HG03558 (cell line): ENCODE data around the gene BTBD16.

Experiments used
- ATAC-seq: cut with Tn5 transposase; IDR thresholded peaks from one replicate; pipeline ENCODE4 v1.9.1; 2021; ENCODE audit warnings: moderate number of reproducible peaks; ENCODE audit not compliant: unreplicated experiment; ENCODE audit errors: extremely low read depth

Gene BTBD16

DNA sequence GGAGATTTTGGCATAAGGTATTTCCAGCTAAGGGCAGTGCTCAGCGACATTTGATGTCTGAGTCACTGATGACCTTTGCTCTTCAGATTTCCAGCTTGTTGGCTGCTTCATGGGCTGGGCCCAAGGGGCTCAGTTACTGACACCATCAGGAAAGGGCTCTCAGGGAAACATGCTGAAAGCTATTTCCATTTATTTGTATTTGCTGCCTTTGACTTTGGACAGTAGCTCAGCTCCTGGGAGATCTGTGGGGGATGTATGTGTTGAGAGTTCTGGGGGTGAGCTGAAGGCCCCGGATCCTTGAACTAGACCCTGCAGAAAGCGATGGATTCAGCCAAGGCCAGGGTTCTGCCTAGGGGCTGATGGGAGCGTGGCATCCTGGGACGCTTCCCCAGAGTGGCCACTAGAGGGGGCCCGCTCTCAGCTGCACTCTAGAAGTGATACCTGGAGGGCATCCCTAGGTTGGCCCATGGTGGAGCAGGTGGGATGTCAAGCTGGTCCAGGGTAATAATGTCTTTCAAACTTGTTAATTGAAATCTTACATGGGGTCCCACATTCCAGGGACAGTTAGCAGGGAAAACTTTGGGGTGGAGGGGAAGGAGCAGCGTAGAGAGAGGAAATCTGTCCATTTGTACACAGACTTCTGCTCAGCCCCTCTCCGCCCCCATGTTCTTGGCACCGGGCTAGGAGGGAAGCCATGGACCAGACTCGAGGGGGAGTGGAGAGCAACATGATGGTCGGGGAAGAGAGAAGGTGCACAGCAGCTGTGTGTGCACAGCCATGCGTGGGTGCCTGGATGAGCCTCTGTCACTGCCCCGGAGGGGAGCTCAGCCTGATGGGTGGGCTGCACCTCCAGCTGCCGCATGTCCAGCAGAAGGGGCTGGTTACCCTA, 3.0 kb upstream of the BTBD16 start:
- ATAC-seq, result no peak

DNA sequence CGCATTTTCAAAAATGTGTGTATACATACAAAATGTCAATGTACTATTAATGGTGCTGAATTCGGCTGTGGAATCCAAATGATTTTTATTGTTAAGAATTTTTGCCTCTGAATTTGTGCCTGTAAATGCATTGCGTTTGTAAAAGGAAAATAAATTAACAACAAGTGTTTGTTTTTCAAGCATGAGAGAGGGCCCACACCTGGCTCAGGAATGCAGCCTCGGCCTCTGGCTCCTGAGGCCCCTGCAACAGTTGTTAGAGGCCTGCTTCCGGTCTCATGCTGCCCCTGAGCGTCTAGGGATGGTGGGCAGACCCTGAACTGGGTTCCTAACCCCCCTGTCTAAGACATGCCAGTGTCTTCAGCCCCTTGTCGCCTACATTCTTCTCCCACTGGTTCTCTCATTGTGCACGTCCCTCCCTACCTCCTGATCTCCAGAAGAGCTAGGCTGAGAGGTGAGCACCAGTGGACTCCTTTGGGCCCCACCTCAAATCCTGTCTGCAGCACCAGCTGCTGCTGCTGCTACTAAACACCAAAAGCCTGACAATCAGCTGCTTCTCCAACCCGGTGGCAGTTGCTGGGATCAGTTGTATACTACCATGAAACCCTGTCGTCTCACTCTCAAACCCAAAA, 1.9 kb upstream of the BTBD16 start:
- ATAC-seq, result no peak

DNA sequence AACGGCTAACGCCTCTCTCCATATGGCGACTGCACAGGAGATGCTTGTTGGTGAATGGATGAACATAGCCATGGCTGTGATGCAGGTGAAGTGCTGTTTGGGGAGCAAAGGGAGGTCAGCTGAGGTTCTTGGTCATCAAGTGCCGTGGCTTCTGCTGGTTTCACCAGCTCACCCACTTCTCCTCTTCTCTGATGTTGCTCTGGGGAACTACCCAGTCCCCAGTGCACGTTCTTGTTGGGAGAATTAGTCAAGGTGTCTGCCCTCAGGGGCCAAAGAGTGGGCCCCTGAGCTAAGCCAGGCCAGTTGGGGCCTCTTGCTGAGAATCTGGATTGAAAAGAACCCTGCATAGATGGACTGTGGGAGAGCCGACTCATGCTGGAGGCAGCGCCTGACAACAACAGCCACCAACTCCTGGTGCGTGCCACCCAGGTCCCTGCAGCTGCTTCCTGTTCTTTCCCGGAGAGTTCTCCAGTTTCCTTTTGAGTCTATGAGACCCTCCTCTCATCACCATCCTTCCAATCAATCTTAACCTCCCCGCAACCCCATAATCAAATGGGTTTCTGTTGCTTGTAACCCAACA, 3.0 kb downstream of the BTBD16 start:
- no peak for ATAC-seq

DNA sequence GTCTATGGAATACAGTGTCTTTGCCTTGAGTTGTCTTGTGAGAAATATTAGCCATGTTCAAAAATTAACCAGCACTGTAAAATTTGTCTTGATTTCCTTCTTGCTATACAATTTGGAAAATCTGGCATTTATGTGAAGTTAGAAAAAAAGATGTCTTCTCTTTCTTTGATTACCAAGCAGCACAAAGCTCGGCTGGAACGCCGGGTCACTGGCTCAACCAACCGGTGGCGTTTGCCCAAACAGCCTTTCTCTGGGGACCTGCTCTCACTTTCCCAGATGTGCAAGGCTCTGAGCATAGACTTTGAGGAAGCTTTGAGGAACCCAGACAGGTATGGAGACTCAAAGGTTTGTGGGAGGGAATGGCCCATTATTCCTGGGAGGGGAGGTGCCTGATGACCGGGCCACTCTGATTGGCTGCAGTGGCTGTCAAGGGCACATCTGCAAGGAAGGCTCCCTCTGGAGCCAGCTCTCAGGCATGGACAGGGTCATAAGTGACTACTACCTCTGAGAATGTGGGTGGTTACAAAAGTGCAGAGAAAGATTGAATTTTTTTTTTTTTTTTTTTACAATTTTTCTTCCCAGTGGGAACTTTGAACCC, 5.6 kb downstream of the BTBD16 start:
- no peak for ATAC-seq

DNA sequence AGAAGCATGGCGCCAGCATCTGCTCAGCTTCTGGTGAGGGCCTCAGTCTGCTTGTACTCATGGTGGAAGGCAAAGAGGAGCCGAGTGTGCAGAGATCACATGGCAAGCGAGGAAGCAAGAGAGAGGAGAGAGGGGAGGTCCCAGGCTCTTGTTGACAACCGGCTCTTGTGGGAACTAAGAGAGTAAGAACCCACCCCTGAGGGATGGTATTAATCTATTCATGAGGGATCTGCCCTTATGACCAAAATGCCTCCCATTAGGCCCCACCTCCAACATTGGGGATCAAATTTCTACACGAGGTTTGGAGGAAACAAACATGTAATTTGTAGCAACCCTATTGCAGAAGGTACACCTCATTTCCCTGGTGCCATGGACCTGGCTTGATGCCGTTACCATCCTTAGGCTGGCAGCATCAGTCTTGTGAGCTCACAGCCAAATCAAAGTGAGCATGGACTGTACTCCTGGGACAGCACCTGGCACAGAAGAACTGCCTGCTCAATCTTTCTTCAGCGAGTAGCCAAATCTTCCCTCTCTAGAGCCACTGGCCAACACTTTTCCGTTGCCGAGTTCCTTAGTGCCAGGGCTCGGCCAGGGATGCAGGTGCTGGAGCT, 6.5 kb downstream of the BTBD16 start:
- no peak for ATAC-seq

DNA sequence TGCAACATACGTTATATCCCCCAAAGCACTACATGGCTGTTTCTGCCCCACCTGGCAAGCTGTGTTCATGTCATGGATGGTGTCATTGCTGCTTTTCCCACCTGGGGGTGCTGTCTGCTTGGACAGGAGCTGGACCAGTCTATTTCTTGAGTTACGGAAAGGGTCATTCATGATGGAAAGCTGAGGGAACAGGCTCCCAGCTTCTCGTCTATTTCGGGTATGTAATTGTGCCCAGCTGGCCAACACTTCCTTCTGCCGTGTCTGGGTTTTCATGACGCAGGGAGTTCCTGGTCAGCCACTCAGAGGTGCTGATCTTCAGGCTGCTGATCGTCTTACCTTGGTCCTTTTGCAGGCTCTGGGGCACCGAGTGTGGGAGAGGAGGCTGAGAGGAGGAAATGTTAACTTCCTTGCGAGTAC, 8.6 kb downstream of the BTBD16 start:
- no peak for ATAC-seq

DNA sequence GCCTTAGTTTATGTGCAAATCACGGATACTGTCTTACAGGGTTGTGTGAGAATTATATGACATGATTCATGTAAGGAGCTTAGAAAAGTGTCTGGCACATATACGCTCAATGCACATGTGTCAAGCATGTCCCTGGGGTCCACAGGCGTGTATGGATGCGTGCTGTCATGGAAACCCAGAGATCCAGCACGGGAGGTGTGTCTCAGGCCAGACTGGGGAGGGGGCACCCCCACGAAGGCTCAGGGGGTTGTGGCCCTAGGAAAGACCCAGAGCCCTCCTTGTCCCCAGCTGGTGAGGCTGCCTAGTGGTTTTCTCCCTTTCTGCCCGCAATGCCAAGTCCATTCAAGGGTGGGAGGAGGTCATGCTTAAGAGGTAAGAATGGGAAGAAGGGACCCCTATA, 9.1 kb downstream of the BTBD16 start:
- no peak for ATAC-seq

DNA sequence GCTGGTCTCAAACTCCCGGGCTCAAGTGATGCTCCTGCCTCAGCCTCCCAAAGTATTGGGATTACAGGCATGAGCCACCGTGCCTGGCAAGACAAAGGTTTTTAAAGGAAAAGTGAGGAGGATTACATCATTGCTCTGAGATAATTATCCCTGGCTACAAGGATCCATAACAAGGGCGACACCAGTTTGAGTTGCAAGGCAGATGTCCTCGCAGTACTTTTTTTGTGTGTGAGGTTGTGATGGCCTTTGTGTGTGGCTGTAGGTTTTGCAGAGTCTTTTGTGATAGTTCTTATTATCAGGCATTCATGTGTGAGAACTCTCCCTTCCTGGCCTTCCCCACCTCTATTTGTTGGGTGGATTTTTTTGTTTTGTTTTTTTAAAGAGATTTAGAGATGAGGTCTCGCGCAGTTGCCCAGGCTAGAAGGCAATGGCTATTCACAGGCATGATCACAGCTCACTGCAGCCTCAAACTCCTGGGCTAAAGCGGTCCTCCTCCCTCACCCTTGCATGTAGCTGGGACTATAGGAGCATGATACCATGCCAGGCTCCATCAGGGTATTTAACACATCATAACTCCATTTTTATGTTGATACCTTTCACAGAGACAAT, 10.0 kb downstream of the BTBD16 start:
- ATAC-seq, result no peak

DNA sequence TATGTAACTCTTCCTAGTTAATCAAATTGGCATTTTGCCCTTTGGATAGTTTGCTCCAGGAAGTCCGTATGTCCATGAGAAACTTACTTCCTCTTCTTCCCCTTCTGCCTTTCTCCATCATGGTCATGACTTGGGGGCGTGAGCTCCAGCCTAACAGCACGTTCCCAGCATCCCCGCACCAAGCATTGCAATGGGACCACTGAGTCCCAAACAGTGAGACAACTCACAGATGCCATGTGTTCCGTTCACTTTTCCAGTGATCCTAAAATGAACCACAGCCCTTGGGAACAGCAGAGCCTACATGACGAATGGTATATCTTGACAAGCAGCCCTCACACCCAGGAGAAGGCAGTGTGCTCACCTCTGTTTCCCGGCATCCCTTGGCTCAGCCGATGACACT, 10.7 kb downstream of the BTBD16 start:
- no peak for ATAC-seq

DNA sequence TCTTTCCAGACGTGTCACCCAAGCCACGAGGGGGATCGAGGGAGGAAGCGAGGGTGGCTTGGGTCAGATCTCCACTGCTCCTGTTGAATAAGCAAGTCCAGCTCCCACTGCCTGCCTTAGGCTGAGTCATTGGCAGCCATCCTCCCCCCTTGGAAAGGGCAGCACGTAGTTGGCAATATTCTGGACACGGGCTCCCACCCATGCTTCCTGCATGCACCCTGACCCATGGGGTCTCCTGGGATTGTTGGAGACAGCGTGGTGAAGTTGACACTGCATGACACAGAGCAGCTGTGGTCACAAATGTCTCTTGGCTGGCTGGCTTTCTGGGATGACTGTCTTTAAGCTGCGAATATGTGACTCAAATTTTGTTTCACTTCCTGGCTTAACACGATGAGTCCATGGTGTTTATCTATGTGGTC, 11.2 kb downstream of the BTBD16 start:
- ATAC-seq, result no peak

DNA sequence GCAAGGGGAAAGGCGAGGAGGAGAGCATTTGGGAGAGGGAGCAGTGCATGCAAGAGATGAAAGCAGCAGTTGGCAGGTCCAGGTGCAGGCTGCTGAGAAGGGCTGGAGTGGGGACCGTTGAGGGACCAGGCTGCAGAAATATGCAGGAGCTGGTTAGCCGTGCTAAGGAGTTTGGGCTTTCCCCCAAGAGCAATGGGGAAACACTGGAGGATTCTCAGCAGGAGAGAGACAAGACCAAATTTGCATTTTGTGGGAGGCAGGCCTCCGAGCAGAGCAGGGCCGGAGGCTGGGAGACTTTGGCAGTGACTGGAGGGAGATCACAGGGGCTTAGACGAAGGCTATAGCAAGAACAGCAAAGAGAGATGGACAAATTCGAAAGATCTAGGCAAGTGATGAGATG, 11.8 kb downstream of the BTBD16 start:
- ATAC-seq, result no peak

DNA sequence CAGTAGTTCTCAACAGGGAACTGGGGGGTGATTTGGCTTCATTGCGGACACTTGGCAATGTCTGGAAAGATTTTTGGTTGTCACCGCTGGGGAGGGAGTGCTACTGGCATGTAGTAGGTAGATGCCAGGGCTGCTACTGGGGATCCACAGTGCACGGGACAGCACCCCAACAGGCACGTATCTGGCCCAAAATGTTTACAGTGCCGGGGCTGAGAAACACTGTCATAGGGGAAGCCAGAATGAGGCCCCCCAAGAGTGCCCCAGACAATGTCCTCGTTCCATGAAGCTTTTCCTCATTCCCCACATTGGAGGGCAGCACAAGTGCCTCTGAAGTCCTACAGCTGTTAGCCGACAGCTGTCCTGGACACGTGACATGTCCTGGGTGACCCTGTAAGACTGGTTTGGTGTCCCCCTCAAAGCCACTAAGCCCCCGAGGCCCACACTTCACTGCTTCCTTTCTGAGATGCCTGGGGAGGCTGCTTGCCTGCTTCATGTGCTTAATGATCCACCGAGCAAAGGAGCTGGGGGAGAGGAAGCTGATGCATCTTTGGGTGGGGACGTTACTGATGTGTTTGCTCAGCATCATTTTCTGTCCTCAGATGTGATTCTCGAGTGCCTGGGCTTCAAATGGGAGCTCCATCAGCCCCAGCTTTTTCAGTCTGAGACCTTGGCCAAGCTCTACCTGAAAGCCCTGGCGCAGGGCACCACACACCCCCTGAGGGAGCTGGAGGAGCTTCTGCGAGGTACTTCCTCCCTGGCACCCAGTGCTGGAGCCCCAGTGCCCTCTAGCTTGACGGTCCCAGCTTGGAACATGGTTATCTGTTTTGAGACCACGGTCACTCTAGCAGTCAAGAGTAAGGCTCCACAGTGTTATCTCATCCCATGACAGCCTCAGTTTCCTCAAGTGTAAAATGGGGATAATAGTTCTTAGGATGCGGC, 14.7 kb downstream of the BTBD16 start:
- no peak for ATAC-seq

DNA sequence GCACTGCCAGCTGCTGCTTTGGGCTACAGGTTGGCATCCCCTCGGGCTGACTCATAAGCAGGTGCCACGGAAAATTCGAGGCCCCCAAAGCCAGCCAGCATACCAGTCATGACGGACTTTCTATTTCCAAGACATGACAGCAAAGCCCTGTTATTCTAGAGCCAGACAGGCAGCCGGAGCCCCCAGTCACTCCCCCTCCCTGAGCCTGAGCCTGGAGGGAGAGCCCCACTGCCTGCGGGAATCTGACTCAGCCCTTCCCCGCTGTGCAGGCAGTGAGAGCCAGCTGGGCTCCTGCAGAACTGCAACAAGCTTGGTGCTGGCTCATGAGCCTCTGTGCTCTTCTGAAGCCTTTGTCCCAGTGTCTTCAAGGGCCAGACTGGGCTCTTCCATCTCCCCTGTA, 15.8 kb downstream of the BTBD16 start:
- no peak for ATAC-seq

DNA sequence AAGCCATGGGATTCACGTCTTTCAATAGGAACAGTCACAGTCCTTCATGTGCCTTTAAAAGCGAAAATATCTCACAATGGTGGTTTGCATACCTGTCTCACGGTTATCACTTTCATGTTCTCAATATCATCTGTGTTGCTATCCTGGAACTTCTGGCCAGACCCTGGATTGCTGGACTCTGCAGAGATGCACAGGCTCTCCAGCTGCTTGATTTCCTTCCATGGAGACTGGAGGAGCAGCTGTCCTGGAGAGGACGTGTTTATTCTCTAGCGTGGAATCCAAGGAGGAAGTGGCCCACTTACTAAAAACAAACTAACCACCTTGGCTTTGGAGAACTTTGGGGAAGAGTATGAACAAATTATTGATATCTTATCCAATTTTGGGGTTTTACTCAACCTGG, 16.5 kb downstream of the BTBD16 start:
- ATAC-seq, result no peak

DNA sequence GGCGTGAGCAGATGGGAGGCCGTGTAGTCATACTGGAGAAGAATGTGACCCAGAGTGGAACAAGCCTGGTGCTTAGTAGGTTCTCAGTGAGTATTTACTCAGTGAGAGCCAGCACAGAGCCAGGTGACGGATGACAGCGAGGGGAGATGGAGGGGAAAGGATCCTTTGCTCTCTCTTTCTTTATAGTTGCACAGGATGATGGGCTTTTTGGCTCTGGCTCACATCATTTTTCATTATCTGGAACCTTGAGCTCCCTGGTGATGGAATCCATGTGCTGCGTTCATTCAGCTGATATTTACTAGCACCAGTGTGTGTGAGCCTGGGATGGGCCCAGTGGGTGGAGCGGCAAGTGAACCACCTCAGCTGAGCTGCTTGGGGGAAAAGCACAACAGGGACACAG, 17.2 kb downstream of the BTBD16 start:
- no peak for ATAC-seq

DNA sequence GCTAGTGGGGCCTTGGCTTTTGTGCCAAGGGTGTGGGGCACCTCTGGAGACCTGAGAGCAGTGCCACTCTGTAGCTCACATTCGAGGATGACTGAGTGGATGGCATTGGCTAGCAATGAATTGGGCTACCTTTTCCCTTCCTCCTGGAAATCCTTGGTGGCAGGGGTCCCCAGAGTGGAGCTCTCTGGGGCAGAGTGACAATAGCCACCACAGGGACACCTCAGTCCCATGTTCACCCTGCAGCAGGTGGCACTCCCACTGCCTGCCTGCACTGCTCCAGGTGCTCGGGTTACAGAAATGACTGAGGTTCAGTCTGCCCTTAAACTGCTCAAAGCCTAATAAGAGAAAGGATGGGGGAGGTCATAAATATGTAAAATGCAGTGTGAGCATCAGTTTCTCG, 17.8 kb downstream of the BTBD16 start:
- no peak for ATAC-seq

DNA sequence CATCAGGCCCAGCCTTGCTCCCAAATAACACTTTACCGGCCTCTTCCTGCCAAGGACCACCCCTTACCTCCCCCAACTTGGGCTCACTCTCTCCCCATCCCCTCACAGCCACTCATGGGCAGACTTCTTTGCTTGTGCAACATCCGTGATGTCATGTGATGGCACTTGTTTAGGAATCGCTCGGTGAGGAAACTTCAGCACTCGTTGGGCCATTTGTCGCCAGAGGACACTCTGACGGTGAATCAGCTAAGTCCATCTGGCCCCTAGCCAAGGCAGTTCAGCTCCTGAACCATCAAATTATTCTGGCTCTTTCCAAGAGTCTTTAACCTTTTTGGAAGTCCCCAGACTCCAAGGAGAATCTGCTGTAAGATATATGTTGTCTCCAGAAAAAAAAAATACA, 19.2 kb downstream of the BTBD16 start:
- ATAC-seq, result no peak

DNA sequence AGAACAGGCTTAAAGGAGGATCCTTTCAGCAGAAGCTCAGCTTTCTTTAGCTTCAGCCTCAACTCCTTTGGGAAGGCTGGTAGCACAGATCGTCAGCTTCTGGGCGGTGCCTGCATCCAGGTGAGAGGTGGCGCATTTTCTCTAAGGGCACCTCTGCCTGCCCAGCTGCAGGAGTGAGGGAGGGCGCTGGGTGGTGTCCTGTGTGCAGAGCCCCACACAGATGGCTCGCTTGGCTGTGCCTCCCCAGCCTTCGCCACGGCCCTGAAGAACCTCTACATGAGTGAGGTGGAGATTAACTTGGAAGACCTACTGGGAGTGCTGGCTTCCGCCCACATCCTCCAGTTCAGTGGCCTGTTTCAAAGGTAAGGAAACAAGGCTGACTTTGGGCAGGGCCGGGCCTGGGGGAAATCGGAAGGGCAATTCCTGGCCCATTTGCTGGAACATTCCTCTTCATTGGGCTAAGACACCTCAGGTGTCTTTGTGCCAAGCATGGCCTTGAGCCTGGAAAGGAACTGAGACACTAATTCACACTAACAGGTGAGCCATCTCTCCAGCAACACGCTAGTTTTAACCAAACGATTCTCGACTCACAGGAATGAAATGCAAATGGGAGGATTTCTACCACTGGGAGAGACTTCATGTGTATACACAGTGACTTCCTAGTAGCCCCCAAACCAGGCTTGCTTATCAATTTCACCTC, 19.9 kb downstream of the BTBD16 start:
- no peak for ATAC-seq

DNA sequence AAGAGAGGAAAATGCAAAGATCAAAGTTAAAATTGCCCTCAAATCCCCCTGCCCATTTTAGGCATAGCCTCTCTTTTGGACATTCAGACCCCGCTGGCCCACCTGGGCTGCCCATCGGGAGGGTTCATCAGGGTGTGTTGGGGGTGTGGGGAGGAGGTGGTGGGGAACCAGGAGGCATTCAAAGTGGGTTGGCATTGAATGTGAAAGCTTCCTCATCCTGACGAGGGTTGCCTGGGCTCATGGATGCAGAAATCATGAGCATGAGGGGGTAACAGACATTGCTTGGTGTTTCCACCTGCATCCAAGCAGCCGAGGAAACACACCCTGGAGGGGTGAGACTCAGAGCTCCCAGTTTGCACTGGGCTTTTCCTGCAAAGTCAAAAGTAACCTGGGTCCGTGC, 20.6 kb downstream of the BTBD16 start:
- ATAC-seq, result no peak
